Stimulated activated CD8-positive, alpha-beta memory T cell treated with anti-CD3 and anti-CD28 coated beads, Interleukin-7, amount 100 ng/mL, for 48 hours (primary cell): ENCODE results near the gene ADAMTS4.

ENCODE experiments used
- DNase-seq, 2 donors: peaks; one replicate each; pipeline ENCODE4 v3.0.0-alpha.2; 2020; ENCODE audit warnings: low read depth in 1 of 2; ENCODE audit errors: extremely low read depth in 1 of 2

Gene ADAMTS4

DNA sequence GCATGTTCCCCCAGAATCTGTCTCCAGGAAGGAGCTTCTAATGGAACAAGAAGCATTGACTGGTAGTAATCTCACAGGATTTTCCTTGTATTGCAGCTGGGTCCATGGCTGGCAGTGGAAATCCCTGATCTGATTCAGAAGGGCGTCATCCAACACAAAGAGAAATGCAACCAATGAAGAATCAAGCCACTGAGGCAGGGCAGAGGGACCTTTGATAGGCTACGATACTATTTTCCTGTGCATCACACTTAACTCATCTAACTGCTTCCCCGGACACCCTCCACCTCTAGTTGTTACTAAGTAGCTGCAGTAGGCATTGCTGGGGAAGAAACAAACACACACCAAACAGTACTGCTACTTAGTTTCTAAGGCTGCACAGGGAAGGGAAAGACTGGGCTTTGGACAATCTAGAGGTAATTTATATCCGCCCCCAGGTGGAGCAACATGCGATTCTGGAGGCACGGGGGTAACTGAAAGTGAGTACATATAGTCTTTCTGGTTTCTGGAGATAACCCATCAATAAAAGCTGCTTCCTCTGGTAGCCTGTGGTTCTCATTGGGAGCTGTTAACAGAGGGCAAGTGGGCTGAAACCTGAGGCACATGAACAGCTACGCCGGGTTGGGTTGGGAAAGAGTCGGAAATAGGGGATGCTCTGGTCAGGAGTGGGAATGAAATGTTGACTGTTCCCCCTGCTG lies 40.4 kb downstream of the ADAMTS4 start:
- no peak for DNase-seq

DNA sequence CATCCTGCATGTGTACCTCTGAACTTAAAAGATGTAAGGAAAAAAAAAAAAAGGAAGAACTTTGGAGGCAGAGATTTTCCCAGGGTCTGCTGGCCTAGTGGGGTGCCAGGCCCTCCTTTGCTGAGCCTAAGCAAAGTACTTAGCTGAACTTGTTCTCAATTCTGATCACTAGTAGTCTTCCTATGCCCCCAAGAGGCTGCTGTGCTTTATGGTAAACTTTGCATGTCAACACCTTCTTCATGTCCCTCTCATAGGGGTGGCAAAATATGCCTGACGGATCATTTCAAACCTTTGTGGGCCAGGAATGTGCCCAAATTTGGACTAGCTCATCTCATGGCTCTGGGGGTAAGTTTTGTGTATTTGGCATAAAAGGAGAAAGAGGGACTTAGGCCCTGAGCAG lies 41.0 kb downstream of the ADAMTS4 start:
- DNase-seq = no peak

DNA sequence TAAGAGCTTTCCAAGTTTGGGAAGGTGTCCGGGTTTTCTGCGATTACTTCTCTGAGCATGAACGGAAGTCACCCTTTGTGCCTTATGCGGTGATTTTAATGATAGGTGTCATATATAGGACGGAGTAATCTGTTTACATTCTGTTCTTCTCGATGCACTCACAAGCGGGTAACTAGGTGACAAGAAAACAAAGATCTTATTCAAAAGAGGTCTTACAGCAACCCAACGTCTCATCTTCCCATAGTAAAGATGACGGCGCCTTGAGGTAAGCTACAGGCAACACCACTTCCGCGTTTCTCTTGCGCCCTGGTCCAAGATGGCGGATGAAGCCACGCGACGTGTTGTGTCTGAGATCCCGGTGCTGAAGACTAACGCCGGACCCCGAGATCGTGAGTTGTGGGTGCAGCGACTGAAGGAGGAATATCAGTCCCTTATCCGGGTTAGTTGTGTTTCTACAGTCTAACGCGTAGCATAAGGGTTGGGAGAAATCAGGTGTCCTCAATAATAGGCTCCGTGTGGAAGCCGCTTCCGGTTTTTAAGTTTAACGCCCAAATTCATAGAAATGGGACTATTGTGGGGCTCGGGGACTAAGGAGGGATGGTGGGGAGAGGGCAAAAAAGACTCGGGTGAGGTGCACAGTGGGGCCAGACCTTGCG lies 45.0 kb downstream of the ADAMTS4 start, which contains the start of gene UFC1:
Gene UFC1, plus strand, starts transcription at position 297 of the 656 bp plus-strand sequence. Its CDS starts 20 bp downstream, at position 317.
- peak; percentile 56 to 78 for DNase-seq

DNA sequence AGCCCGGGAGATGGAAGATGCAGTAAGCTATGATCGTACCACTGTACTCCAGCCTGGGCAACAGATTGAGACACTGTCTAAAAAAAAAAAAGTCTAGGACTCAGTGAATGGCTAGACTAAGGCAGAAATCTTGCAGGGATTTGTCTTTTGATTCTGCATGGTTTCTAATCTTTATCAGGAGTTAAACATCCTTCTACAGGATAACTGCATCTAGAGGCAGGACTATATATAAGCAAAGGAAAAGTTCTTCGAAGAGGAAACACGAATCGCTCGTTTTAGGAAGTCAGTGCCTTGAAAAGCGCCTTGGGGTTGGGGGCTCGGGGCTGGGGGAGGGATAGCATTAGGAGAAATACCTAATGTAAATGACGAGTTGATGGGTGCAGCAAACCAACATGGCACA lies 45.7 kb downstream of the ADAMTS4 start:
- no peak for DNase-seq

DNA sequence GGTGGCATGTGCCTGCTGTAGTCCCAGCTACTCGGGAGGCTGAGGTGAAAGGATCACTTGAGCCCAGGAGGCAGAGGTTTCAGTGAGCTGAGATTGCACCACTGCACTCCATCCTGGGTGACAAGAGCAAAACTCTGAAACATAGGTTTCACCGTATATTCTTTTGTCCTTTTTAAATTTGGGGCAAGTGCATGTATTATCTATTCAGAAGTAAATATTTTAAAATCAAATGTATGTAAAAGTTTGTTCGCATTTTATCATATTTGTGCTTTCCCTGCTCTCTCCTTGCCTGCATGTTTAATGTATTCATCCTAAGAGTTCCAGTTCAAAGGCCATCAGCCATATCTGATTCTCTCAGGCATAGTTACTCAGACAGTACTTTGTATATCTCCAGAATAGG lies 53.0 kb downstream of the ADAMTS4 start:
- no peak for DNase-seq

DNA sequence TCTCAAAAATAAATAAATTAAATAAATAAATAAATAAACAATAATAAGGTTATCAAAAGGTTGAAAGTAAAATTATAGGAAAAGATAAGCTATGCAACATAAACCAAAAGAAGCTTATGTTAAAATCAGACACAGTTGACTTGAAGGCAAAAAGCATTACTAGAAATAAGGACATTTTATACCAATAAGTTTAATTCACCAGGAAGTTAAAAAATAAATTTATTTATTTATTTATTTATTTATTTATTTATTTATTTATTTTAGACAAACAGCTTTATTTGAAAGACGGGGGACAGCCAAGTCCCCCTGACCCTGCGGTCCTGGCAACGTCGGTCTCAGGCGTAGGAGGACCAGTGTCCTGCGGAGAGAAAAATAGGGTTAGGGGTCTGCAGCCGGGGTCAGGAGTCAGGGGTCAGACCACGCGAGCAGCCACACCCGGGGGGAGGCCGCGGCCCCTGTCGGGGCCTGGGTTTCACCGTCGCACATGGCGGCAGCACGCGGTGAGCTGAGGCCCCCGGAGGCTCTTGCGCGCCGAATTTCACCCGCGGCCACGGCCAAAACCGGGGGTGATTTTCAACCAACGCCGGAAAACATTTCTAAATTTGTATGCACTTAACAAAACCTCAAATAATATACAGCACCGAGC lies 58.0 kb downstream of the ADAMTS4 start:
- DNase-seq = no peak

DNA sequence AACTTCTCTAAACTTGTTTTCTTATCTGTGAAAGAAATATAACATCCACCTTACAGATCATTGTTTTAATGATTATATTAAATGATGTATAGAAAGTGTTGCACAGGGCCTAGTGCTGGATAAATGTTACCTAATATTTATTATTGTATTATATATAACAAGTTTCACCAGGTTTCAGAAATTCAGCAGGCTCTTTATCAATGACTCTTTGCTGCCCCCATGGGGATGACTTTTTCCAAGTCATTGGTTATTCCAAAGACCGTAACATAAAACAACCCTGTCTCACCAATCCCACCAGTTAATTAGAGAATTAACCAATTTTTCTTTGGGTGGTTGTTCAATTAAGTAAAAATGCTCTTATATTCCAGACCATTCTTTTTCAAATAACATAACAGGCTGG lies 59.1 kb downstream of the ADAMTS4 start:
- DNase-seq = no peak

DNA sequence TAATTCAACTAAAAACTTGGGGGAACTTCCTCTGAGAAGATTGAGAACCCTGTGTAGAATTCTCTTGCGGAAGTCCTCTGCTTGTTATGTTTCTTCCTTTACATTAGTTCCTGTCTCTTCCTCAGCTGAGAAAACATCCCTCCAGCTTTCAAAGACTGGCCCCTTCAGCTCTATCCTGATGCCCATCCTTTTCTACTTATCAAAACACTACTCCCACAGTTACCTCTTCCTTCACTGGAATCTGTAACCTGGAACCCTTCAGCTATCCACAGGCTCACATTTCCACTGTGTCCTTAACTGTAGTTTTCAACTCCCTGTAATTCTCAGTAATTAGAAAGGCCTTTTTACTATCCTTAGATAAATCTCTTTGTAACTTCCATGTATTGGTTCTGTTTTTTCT lies 60.4 kb downstream of the ADAMTS4 start:
- no peak for DNase-seq

DNA sequence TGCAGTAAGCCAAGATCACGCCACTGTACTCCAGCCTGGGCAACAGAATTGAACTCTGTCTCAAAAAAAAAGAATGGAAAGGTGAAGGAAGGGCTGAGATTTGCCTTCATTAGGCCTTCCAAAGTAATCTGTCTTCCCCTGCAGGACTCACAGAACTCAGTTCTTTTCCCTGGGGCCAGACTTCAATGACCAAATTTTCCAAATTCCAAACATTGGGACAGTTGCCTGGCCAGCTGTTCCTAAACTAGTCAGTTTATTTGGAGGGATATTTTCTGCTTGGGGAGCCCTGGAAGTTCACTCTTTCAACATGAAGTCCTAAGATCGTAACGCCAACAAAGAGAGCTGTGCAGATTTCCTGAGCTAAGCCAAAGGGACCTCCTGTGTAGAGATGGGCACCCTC lies 61.0 kb downstream of the ADAMTS4 start:
- no peak for DNase-seq
